ENCODE measurements around the gene ACSM6.

ACSM6 gene

GRCh38 chr10:95275726-95276366 lies 81.8 kb downstream of the ACSM6 start:
- DNase-seq: no peak

DNA sequence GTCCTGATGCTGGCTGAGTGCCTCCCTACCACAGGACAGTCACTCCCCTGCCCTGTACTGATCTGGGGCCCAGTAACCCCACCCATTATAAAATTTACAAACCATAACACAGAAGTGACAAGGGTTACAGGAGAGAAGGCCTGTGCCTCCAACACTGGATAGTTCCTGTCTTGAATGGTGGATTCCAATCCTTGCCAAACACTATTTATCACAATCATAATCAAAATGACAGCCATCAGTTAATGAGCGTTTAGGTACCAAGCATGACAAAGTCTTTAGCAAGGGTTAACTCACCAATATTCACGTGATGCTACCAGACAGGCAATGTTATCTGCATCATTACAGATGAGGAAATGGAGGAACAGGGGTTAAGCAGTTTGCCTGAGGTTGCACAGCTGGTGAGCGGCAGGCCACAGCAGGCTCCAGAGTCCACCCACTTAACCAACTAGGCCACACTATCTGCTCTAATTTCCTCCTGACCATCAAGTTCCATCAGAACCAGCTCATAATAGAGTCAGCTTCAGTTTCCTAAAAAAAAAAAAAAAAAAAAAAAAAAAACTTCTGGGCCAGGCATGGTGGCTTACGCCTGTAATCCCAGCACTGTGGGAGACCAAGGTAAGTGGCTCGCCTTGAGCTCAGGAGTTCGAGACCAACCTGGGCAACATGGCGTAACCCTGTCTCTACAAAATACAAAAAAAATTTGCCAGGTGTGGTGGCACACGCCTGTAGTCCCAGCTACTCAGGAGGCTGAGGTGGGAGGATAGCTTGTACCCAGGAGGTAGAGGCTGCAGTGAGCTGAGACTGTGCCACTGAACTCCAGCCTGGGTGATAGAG lies 82.5 kb downstream of the ACSM6 start:
- no peak for DNase-seq

GRCh38 chr10:95277201-95277570 lies 83.1 kb downstream of the ACSM6 start:
- DNase-seq: no peak

DNA sequence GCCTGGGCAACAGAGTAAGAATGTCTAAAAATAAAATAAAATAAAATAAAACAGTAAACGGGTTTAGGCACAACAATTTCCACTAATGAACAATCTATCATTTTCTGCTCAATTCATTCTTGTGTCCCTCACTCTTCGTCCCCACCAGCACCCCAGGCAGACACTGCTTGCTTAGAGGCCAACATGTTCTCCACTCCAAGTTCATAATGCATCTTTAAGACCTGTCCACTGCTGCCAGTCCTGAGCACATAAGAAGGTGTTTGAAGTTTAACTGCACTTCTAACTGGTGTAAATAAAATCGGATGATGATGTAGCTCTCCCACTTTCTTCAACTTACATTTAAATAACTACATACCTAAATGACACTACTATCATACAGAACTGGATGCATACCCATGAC lies 83.6 kb downstream of the ACSM6 start:
- DNase-seq: no peak
